HS-27A (cell line): Measurements from ENCODE around the gene HAL.

Experiments used
- DNase-seq: peaks from one replicate; pipeline ENCODE4 v3.0.0-alpha.2; 2012; ENCODE audit warnings: low read depth, missing footprints

The HAL gene

DNA sequence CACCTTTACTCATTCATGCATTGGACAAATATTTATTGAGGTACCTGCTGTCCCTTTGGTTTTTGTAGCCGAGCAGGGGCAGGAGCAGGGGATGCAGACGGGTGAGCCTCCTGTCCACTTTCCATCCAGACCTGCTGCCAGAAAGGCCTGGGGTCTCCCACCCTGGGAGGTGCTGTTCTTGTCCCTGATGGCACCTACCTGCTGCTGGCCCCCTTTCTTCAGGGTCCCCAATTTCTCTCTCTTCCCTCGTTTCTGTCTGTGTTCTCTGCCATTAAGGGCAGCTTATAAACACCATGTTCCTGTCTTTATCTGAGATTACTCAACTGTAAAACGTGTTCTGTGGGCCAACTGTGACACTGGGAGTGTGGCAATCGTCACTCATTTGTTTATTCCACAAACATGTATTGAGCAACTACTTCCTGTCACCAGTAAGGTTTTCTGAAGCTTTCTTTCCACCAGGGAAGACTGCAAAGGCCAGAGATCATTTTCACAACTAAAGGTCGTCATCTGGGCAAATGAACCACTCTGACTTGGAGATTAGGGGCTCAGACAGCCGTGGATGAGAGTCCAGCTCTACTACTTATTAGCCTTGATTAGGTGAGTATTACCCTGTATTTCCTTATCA lies at the start of gene HAL:
HAL (minus strand) TSS at position 311 of the 625 bp plus-strand sequence. CDS start 434 bp downstream, outside the sequence.
- no peak for DNase-seq

DNA sequence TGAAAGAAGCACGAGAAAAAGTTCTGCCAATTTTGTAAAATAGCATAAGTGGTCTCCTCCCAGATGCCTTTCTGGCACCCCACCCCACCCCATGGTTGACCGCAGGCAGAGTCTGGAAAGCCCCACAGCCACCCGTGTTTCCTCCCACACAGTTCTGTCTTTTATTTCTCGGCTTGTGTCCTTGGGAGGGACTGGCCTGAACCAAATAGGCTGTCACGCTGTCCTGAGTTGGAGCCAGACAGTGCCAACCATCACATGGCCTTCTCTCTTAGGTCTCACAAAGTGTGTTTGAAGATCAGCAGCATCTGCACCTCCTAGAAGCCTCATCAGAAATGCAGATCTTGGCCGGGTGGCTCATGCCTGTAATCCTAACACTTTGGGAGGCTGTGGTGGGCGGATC lies 49.4 kb upstream of the HAL start:
- DNase-seq, result no peak

DNA sequence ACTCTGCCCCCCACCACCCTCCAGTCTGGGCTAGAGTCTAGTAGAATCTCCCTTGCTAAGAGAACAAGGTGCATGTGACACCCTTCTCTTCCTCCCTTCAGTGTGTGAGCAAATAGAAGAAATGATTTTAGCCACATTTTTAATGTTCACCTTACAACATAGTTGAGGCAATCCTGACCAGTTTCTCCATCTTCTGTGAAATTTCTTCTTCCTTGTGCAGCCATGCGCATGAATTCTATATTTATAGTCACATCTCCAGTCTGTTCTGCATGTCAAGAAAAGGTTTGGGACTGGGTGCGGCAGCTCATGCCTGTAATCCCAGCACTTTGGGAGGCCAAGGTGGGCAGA lies 48.8 kb upstream of the HAL start:
- DNase-seq, result no peak

DNA sequence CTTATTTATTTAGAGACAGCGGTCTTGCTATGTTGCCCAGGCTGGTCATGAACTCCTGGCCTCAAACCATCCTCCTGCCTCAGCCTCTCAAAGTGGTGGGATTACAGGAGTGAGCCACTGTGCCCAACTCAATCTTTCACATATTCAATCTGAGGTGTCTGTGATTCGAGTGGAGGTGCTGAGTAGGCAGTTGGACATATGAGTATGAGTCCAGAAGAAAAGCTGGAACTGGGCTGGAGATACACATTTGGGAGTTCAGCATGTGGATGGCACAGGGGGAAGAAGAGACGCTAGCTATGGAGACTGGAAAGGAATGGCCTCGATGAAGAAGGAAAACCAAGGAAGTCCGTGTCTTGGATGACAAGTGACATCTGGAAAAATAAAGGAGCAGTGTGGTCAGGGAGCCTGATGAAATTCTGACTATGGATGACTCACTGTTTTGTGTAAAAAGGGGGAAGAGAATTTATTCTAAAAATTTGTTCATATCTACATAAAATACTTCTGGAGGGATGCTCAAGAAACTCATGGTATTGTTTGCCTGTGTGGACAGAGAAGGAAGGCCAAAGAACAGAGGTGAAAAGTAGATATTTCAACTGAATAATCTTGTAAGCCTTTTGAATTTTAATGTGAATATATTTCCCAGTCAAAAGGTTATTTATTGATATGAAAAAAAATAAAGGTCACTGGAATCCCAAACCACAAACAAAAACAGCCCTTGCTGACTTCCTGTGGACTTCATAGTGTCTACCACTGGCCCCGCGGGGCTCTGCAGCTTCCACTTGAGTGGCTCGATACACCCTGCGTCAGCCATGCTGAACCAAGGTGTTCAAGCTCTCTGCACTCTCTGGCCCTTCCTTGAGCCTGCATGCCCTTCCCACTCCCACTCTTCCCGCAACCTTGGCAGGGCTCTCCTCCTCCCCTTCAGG lies 48.1 kb upstream of the HAL start:
- DNase-seq, result peak; percentile 46

- no peak for DNase-seq
Observed at GRCh38 chr12:96041181-96041580, 45.0 kb upstream of the HAL start.

- peak; percentile 24 for DNase-seq
Observed at GRCh38 chr12:96040305-96041133, 44.4 kb upstream of the HAL start.

DNA sequence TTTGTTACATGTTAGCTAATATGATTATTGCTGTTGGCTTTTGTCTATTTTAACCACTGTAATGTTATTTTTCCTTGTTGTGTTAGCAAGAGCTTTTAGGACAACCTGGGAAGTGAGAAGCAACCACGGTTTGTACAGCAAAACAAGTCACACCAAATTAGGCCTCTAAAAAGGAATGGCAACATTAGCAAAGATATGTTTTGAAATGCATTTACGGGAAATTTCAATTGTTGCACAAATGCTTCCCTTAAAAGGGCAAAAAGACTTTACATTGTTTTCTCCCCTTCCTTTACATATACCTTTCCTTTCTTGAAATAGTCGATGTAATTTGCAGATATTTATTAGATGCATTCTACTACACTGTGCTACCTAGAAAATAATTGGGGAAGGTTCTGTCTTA lies 43.4 kb upstream of the HAL start:
- no peak for DNase-seq

DNA sequence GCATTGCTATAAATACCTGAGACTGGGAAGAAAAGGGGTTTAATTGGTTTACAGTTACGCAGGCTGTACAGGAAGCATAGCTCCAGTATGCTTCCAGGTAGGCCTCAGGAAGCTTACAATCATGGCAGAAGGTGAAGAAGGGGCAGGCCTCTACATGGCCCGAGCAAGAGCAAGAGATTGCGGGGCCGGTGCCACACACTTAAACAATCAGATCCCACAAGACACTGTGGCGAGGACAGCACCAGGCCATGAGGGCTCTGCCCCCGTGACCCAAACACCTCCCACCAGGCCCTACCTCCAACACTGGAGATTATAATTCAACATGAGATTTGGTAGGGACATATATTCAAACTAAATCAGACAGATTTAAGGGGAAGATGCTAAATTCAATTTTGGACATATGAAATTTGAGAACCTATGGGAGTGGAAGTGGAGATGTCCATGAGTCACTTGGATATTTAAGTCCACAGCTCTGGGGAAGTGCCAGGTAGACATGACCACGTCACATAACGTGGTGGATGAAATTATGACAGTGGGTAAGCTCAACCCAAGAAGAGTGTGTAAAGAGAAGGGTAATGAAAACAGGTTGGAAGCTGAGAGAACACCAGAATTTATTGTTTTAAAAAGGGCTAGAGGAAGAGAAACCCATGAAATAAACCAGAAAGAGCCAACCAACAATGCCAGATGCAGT lies 40.8 kb upstream of the HAL start:
- DNase-seq, result no peak

GRCh38 chr12:96035283-96036236 lies 39.4 kb upstream of the HAL start, which contains the start of gene LTA4H:
Gene LTA4H (minus strand): TSS chr12:96035587. CDS start chr12:96035519, 68 bp downstream.
- DNase-seq, result peak; percentile 99

- peak; percentile 15 for DNase-seq
Observed at GRCh38 chr12:96034621-96035282, 38.6 kb upstream of the HAL start.

- no peak for DNase-seq
Observed at GRCh38 chr12:96033549-96034389, 37.6 kb upstream of the HAL start.

DNA sequence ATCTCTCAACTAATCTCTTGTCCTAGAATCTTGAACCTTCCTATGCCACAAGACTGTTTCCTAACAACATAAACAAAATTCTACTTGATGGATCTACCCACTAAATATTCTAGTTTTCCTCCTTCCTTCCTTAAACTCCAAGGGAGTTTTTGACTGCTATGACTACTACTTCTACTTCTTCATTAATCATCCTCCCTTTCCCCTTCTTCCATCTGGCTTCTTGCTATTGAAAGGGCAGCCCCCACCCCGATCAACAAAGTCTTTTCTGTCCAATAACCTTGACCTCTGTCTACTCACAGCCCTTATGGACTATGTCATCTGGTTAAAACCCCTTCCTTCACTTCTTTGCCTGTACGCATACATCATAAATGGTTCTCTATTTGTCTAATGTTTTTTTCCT lies 33.7 kb upstream of the HAL start:
- no peak for DNase-seq

DNA sequence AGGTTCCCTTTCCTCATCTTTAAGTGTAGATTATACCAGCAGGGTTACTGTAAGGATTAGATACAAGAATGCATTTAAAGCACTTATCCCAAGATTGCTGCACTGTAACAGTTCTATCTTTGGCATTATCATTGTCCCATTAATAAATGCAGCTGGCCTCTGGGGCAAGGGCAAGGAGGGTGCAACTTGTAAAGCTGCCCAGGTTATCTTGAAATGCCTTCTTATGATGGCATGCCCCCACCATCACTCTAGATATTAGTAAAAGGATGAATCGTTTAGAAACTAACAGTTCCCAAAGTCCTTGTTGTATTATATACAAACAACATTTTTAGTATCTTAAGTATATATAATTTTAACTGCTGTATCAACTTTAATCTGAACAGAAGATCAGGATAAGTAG lies 32.4 kb upstream of the HAL start:
- DNase-seq, result no peak

- no peak for DNase-seq
Observed at GRCh38 chr12:96026331-96026730, 30.2 kb upstream of the HAL start.

GRCh38 chr12:96025518-96025917 lies 29.4 kb upstream of the HAL start:
- DNase-seq, result no peak

DNA sequence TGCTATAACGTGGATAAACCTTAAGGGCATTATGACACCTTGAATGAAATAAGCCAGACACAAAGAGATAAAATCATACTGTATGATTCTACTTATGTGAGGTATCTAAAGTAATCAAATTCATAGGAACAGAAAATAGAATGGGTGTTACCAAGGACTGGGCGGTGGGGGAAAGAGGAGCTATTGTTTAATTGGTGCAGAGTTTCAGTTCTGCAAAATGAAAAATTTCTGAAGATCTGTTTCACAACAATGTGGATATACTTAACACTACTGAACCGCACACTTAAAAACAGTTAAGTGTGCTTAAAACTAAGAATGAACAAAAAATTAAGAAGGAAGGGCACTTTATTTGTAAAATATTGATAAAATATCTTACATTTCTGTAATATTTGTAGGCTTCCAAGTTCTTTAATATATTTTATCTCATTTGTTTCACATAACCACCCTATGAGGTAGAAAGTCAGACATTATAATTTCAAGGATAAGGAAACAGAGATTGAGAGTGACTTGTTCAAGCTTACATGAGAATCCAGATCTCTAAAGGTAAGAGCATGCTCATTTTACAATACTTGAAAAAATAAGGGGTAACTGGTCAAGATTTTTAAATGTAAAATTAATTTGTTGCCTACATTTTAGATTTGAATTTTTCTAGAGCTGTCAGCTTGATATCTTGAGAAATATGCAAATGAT lies 24.3 kb upstream of the HAL start:
- no peak for DNase-seq

DNA sequence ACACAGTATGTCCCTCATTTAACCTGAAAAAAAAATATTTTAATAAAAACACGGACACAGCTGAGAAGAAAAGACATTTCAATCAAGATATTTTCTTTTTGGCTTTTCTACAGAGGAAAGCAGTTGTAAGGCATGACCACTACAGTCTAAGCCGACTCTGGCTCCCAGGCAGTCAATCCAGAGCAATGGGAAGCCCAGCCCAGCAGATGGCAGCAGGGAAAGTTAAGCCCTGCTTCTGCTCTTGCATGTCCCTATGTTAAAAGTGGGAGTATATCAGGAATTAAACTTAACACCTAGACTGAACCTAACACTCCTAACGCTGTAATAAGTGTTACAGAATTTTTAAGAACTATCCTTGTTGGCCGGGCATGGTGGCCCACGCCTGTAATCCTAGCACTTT lies 19.5 kb upstream of the HAL start:
- no peak for DNase-seq

DNA sequence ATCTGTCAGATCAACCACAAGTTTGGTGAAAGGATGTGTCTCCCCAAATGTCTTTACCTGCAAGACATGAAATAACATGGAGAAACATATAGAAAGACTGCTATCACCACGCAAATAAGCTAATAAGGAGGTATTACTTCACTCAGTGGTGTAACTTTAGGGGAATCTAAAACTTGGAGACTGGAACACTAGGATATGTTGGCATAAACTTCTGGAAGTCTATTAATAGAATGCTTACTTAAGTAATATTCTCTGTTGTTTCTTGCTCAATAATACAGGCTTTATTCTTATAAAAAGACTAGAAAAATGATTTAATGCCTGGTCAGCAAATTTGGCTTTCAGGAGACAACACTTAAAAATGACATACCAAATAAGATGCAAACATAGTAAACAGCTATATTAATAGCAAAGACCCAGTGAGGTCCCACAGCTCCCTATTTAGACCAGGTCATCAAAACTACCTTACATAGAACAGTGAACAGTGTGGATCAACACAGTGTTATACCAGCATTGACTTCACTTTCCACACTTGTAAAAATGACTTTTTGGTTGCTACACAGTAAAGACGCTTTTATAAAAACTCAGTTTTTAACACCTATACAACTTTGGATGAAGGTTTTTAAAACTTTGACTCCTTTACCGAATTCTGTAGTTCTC lies 18.9 kb upstream of the HAL start:
- no peak for DNase-seq
